ENCODE results near the gene EFNB2. TPM values are rescaled to one million over a fixed set of nuclear protein-coding genes. Genes with fewer than 3 reads are reported as not detected.

EFNB2 gene
- total RNA-seq, 1 experiment from 2014 or later: 15.9 TPM

DNA sequence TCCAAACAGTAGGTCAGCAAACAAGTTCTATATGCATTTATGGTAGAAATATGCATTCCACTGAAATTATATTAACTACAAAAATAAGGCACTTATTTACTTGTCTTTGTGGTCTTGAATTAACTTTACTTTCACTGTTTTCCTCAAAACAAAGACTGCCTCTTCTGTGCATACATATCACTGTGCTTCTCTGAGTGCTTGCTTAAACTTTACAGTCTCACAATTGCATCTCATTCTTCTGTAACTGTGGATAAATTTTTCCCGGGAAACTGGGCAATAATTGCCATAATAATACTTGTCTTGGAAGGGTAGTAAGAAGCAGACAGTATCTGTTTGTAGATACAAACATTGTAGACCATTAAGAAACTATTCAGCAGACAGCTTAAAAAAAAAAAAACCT lies 38.4 kb downstream of the EFNB2 start:
- ChIA-PET CTCF (no interaction called here), POLR2A (no interaction called here)
- Mint-ChIP-seq H3K4me1 (peaks cover 51% of the 10 kb centered on the region), H3K36me3 (peaks cover 25% of the 10 kb centered on the region), H3K27ac (peak overlapping the region; percentile 43; the same call in 1 of the 2 replicates), H3K9me3 (no peaks in the 10 kb centered on the region), H3K27me3 (ENCODE audit: low read depth) (no peaks in the 10 kb centered on the region), H3K4me3 (no peak overlapping the region)
- TF ChIP-seq, protein P1, sequence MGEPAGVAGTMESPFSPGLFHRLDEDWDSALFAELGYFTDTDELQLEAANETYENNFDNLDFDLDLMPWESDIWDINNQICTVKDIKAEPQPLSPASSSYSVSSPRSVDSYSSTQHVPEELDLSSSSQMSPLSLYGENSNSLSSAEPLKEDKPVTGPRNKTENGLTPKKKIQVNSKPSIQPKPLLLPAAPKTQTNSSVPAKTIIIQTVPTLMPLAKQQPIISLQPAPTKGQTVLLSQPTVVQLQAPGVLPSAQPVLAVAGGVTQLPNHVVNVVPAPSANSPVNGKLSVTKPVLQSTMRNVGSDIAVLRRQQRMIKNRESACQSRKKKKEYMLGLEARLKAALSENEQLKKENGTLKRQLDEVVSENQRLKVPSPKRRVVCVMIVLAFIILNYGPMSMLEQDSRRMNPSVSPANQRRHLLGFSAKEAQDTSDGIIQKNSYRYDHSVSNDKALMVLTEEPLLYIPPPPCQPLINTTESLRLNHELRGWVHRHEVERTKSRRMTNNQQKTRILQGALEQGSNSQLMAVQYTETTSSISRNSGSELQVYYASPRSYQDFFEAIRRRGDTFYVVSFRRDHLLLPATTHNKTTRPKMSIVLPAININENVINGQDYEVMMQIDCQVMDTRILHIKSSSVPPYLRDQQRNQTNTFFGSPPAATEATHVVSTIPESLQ (CRISPR knock-in tag; IDR thresholded peaks at IDR 0.05): no peak
- TF ChIP-seq ETV6 (CRISPR knock-in tag; IDR thresholded peaks at IDR 0.05) (no peak), NFE2L1 (CRISPR knock-in tag; IDR thresholded peaks at IDR 0.05) (no peak), HMGA2 (CRISPR knock-in tag; IDR thresholded peaks at IDR 0.05) (no peak), NR1H2 (CRISPR knock-in tag; IDR thresholded peaks at IDR 0.05) (no peak), ZNF138 (CRISPR knock-in tag; conservative IDR thresholded peaks at IDR 0.05) (no peak), NFYB (CRISPR knock-in tag; conservative IDR thresholded peaks at IDR 0.05; ENCODE audit: low read depth) (no peak), ZBTB21 (CRISPR knock-in tag; IDR thresholded peaks at IDR 0.05; ENCODE audit: borderline replicate concordance) (no peak)
- TF ChIP-seq, protein P2, sequence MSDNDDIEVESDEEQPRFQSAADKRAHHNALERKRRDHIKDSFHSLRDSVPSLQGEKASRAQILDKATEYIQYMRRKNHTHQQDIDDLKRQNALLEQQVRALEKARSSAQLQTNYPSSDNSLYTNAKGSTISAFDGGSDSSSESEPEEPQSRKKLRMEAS (CRISPR knock-in tag; IDR thresholded peaks at IDR 0.05): no peak
- TF ChIP-seq, protein P3, sequence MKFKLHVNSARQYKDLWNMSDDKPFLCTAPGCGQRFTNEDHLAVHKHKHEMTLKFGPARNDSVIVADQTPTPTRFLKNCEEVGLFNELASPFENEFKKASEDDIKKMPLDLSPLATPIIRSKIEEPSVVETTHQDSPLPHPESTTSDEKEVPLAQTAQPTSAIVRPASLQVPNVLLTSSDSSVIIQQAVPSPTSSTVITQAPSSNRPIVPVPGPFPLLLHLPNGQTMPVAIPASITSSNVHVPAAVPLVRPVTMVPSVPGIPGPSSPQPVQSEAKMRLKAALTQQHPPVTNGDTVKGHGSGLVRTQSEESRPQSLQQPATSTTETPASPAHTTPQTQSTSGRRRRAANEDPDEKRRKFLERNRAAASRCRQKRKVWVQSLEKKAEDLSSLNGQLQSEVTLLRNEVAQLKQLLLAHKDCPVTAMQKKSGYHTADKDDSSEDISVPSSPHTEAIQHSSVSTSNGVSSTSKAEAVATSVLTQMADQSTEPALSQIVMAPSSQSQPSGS (CRISPR knock-in tag; IDR thresholded peaks at IDR 0.05; ENCODE audit: borderline replicate concordance, low read depth): no peak
- TF ChIP-seq, protein P4, sequence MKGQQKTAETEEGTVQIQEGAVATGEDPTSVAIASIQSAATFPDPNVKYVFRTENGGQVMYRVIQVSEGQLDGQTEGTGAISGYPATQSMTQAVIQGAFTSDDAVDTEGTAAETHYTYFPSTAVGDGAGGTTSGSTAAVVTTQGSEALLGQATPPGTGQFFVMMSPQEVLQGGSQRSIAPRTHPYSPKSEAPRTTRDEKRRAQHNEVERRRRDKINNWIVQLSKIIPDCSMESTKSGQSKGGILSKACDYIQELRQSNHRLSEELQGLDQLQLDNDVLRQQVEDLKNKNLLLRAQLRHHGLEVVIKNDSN (CRISPR knock-in tag; IDR thresholded peaks at IDR 0.05): no peak
- TF ChIP-seq, protein P5, sequence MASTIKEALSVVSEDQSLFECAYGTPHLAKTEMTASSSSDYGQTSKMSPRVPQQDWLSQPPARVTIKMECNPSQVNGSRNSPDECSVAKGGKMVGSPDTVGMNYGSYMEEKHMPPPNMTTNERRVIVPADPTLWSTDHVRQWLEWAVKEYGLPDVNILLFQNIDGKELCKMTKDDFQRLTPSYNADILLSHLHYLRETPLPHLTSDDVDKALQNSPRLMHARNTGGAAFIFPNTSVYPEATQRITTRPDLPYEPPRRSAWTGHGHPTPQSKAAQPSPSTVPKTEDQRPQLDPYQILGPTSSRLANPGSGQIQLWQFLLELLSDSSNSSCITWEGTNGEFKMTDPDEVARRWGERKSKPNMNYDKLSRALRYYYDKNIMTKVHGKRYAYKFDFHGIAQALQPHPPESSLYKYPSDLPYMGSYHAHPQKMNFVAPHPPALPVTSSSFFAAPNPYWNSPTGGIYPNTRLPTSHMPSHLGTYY (CRISPR knock-in tag; IDR thresholded peaks at IDR 0.05): no peak
- TF ChIP-seq, protein P6, sequence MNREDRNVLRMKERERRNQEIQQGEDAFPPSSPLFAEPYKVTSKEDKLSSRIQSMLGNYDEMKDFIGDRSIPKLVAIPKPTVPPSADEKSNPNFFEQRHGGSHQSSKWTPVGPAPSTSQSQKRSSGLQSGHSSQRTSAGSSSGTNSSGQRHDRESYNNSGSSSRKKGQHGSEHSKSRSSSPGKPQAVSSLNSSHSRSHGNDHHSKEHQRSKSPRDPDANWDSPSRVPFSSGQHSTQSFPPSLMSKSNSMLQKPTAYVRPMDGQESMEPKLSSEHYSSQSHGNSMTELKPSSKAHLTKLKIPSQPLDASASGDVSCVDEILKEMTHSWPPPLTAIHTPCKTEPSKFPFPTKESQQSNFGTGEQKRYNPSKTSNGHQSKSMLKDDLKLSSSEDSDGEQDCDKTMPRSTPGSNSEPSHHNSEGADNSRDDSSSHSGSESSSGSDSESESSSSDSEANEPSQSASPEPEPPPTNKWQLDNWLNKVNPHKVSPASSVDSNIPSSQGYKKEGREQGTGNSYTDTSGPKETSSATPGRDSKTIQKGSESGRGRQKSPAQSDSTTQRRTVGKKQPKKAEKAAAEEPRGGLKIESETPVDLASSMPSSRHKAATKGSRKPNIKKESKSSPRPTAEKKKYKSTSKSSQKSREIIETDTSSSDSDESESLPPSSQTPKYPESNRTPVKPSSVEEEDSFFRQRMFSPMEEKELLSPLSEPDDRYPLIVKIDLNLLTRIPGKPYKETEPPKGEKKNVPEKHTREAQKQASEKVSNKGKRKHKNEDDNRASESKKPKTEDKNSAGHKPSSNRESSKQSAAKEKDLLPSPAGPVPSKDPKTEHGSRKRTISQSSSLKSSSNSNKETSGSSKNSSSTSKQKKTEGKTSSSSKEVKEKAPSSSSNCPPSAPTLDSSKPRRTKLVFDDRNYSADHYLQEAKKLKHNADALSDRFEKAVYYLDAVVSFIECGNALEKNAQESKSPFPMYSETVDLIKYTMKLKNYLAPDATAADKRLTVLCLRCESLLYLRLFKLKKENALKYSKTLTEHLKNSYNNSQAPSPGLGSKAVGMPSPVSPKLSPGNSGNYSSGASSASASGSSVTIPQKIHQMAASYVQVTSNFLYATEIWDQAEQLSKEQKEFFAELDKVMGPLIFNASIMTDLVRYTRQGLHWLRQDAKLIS (CRISPR knock-in tag; IDR thresholded peaks at IDR 0.05; ENCODE audit: borderline replicate concordance): no peak
- DNase-seq (ENCODE audit: low spot score): no peak
- ATAC-seq: no peak

DNA sequence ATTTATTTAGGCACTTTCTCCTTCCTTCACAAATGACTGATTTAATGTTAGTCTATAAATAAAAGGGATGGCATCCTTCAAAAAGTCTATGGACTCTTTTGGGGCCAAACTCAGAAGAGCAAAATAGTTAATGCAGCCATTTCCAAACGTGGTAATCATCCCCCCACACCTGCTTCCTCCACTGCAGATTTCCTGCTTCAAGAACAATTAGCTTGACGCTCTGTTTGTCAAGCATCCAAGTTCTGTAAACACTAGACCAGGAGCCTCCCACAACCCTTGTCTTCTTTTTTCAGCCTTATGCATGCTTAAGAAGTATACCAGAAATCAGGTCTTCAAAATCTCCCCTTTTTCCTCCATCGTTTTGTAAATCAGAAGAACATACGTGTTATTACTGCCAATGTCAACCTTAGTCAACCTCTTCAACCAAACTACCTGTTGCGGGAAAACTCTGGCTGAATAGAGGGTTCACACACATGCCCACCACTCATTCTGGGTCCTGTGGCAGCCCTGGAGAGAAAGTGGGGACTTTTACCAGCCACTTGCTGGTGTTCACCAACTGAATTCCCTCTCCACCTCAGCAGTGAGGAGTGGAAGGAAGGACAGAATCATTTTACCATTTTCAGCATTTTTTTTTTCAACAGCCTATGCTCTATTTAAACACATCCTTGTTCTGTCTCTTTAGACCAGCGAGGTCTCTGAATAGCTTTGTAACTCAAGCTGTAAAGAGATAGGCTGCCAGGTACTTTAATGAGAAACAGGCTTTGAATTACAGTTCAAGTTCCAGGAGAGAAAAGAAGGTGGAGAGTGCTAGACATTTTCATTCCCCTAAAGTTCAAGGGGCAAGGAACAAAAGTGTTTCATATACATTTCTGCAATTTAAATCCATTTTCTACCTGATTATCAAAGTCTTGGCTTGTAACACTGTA lies 39.1 kb downstream of the EFNB2 start:
- no peaks in the 10 kb centered on the region for H3K27me3 Mint-ChIP-seq (ENCODE audit: low read depth)
- CTCF ChIA-PET: interaction anchor here (1.1 kb wide), 1 partner anchor 40 kb away, joined by 3 read pairs; no protein-coding TSS in a partner anchor
- no peaks in the 10 kb centered on the region for H3K9me3 Mint-ChIP-seq
- H3K36me3 Mint-ChIP-seq: peaks cover 29% of the 10 kb centered on the region
- H3K4me1 Mint-ChIP-seq: peaks cover 51% of the 10 kb centered on the region
- DNase-seq (ENCODE audit: low spot score) (no peak), ATAC-seq (peak; percentile 55)
- no peak for TF ChIP-seq SOX15 (CRISPR knock-in tag; IDR thresholded peaks at IDR 0.05)
- TF ChIP-seq NR2C2 (CRISPR knock-in tag; IDR thresholded peaks at IDR 0.05): no peak
- TF ChIP-seq IRF2 (CRISPR knock-in tag; IDR thresholded peaks at IDR 0.05; ENCODE audit: borderline replicate concordance, low read depth): no peak
- POLR2A ChIA-PET: no interaction called here
- peak overlapping the region; percentile 3; the same call in 1 of the 2 replicates for H3K27ac Mint-ChIP-seq
- no peak overlapping the region for H3K4me3 Mint-ChIP-seq

Data from WTC11 (cell line).